Measurements from ENCODE around the gene ENGASE.

Gene ENGASE

GRCh38 chr17:79116575-79117368 lies 42.1 kb downstream of the ENGASE start:
- DNase-seq: no peak

GRCh38 chr17:79117905-79118487 lies 43.4 kb downstream of the ENGASE start:
- no peak for DNase-seq

GRCh38 chr17:79118924-79119323 lies 44.3 kb downstream of the ENGASE start:
- DNase-seq: no peak

GRCh38 chr17:79120259-79120658 lies 45.6 kb downstream of the ENGASE start:
- no peak for DNase-seq

- no peak for DNase-seq
These were observed 49.4 kb downstream of the ENGASE start for GRCh38 chr17:79123988-79124387.

- no peak for DNase-seq
These were observed 50.0 kb downstream of the ENGASE start for GRCh38 chr17:79124513-79125209.

- DNase-seq: no peak
These were observed 50.9 kb downstream of the ENGASE start for GRCh38 chr17:79125503-79125902.

- no peak for DNase-seq
These were observed 51.5 kb downstream of the ENGASE start for GRCh38 chr17:79126139-79126538.

GRCh38 chr17:79127534-79128135 lies 53.0 kb downstream of the ENGASE start:
- DNase-seq: no peak

GRCh38 chr17:79129523-79129922 lies 54.9 kb downstream of the ENGASE start:
- DNase-seq: no peak

- no peak for DNase-seq
These were observed 56.1 kb downstream of the ENGASE start for GRCh38 chr17:79130536-79131273.

- no peak for DNase-seq
These were observed 56.6 kb downstream of the ENGASE start for GRCh38 chr17:79131274-79131635.

- DNase-seq: no peak
These were observed 57.1 kb downstream of the ENGASE start for GRCh38 chr17:79131701-79132100.

- DNase-seq: no peak
These were observed 57.8 kb downstream of the ENGASE start for GRCh38 chr17:79132271-79133064.

- no peak for DNase-seq
These were observed 58.6 kb downstream of the ENGASE start for GRCh38 chr17:79133214-79133613.

GRCh38 chr17:79133985-79134384 lies 59.4 kb downstream of the ENGASE start:
- DNase-seq: no peak

GRCh38 chr17:79135011-79135410 lies 60.4 kb downstream of the ENGASE start:
- no peak for DNase-seq

GRCh38 chr17:79135628-79136405 lies 61.2 kb downstream of the ENGASE start:
- DNase-seq: no peak

Measured in GDM1 (cell line).